ENCODE results near the gene RNF167.
"Not testable (repeated sequence)": the region's sequence is repeated elsewhere in the genome, so short reads cannot be mapped to it uniquely, and the experiment has no call there.

The RNF167 gene

GRCh38 chr17:4899341-4900230, 40.5 kb upstream of the RNF167 start, which contains the start of gene C17orf107:
TSS of gene C17orf107 (plus strand) at chr17:4899536. CDS start at chr17:4899763, 227 bp downstream.
- H3K4me3 Mint-ChIP-seq: peak within 1 kb of the TSS; percentile 87
- H3K4me1 Mint-ChIP-seq (ENCODE audit: low read depth): peaks cover 26% of the 10 kb centered on the region
- H3K27ac Mint-ChIP-seq: peak within 1 kb of the TSS; percentile 78
- peaks cover 6% of the 10 kb centered on the region for H3K27me3 Mint-ChIP-seq (ENCODE audit: low read depth)
- H3K36me3 Mint-ChIP-seq (ENCODE audit: low read depth): peaks cover 7% of the 10 kb centered on the region
- no peaks in the 10 kb centered on the region for H3K9me3 Mint-ChIP-seq

- H3K27ac Mint-ChIP-seq: peak overlapping the region; percentile 72
- peaks cover 26% of the 10 kb centered on the region for H3K4me1 Mint-ChIP-seq (ENCODE audit: low read depth)
- no peaks in the 10 kb centered on the region for H3K9me3 Mint-ChIP-seq
- peaks cover 6% of the 10 kb centered on the region for H3K36me3 Mint-ChIP-seq (ENCODE audit: low read depth)
- peaks cover 10% of the 10 kb centered on the region for H3K27me3 Mint-ChIP-seq (ENCODE audit: low read depth)
- peak overlapping the region; percentile 87 for H3K4me3 Mint-ChIP-seq
These were observed 39.6 kb upstream of the RNF167 start for GRCh38 chr17:4900231-4901107.

- H3K9me3 Mint-ChIP-seq: no peaks in the 10 kb centered on the region
- peaks cover 1% of the 10 kb centered on the region for H3K36me3 Mint-ChIP-seq (ENCODE audit: low read depth)
- H3K4me3 Mint-ChIP-seq: peak overlapping the region; percentile 59
- peaks cover 10% of the 10 kb centered on the region for H3K27me3 Mint-ChIP-seq (ENCODE audit: low read depth)
- peaks cover 26% of the 10 kb centered on the region for H3K4me1 Mint-ChIP-seq (ENCODE audit: low read depth)
- peak overlapping the region; percentile 72 for H3K27ac Mint-ChIP-seq
These were observed 38.9 kb upstream of the RNF167 start for GRCh38 chr17:4901108-4901647.

GRCh38 chr17:4901648-4902344, 38.3 kb upstream of the RNF167 start:
- Mint-ChIP-seq H3K9me3 (no peaks in the 10 kb centered on the region), H3K4me3 (no peak overlapping the region), H3K36me3 (ENCODE audit: low read depth) (peaks cover 1% of the 10 kb centered on the region), H3K27me3 (ENCODE audit: low read depth) (peaks cover 10% of the 10 kb centered on the region), H3K27ac (no peak overlapping the region), H3K4me1 (ENCODE audit: low read depth) (peaks cover 26% of the 10 kb centered on the region)

GRCh38 chr17:4902540-4902939, 37.5 kb upstream of the RNF167 start:
- H3K4me1 Mint-ChIP-seq (ENCODE audit: low read depth): peaks cover 26% of the 10 kb centered on the region
- no peaks in the 10 kb centered on the region for H3K36me3 Mint-ChIP-seq (ENCODE audit: low read depth)
- peak overlapping the region; percentile 28 for H3K4me3 Mint-ChIP-seq
- H3K27ac Mint-ChIP-seq: peak overlapping the region; percentile 43
- H3K27me3 Mint-ChIP-seq (ENCODE audit: low read depth): peaks cover 10% of the 10 kb centered on the region
- no peaks in the 10 kb centered on the region for H3K9me3 Mint-ChIP-seq

- H3K4me3 Mint-ChIP-seq: peak within 1 kb of the TSS; percentile 28
- H3K27me3 Mint-ChIP-seq (ENCODE audit: low read depth): peaks cover 10% of the 10 kb centered on the region
- no peaks in the 10 kb centered on the region for H3K36me3 Mint-ChIP-seq (ENCODE audit: low read depth)
- H3K27ac Mint-ChIP-seq: peak within 1 kb of the TSS; percentile 46
- peaks cover 26% of the 10 kb centered on the region for H3K4me1 Mint-ChIP-seq (ENCODE audit: low read depth)
- no peaks in the 10 kb centered on the region for H3K9me3 Mint-ChIP-seq
These were observed 36.8 kb upstream of the RNF167 start, which contains the start of gene CHRNE for GRCh38 chr17:4903051-4903818. TSS of gene CHRNE (minus strand) at chr17:4903098. CDS start at chr17:4903063, 35 bp downstream.

GRCh38 chr17:4906642-4907041, 33.4 kb upstream of the RNF167 start:
- not testable (repeated sequence) for H3K4me3 Mint-ChIP-seq; H3K36me3 Mint-ChIP-seq (ENCODE audit: low read depth); H3K27me3 Mint-ChIP-seq (ENCODE audit: low read depth); H3K27ac Mint-ChIP-seq; H3K9me3 Mint-ChIP-seq
- peaks cover 17% of the 10 kb centered on the region for H3K4me1 Mint-ChIP-seq (ENCODE audit: low read depth)

GRCh38 chr17:4908301-4908700, 31.8 kb upstream of the RNF167 start:
- Mint-ChIP-seq H3K36me3 (ENCODE audit: low read depth) (no peaks in the 10 kb centered on the region), H3K4me1 (ENCODE audit: low read depth) (peaks cover 6% of the 10 kb centered on the region), H3K27ac (no peak overlapping the region), H3K9me3 (no peaks in the 10 kb centered on the region), H3K27me3 (ENCODE audit: low read depth) (peaks cover 12% of the 10 kb centered on the region), H3K4me3 (no peak overlapping the region)

GRCh38 chr17:4908711-4909496, 31.2 kb upstream of the RNF167 start:
- Mint-ChIP-seq H3K27me3 (ENCODE audit: low read depth) (peaks cover 12% of the 10 kb centered on the region), H3K4me3 (no peak overlapping the region)

GRCh38 chr17:4913994-4914393, 26.1 kb upstream of the RNF167 start:
- peaks cover 2% of the 10 kb centered on the region for H3K4me1 Mint-ChIP-seq (ENCODE audit: low read depth)
- H3K4me3 Mint-ChIP-seq: no peak overlapping the region
- no peaks in the 10 kb centered on the region for H3K9me3 Mint-ChIP-seq
- no peaks in the 10 kb centered on the region for H3K36me3 Mint-ChIP-seq (ENCODE audit: low read depth)
- H3K27ac Mint-ChIP-seq: no peak overlapping the region
- peaks cover 8% of the 10 kb centered on the region for H3K27me3 Mint-ChIP-seq (ENCODE audit: low read depth)

More at GRCh38 chr17:4908711-4909496, 31.2 kb upstream of the RNF167 start:
- H3K4me1 Mint-ChIP-seq (ENCODE audit: low read depth): peaks cover 2% of the 10 kb centered on the region
- H3K27ac Mint-ChIP-seq: no peak overlapping the region
- H3K9me3 Mint-ChIP-seq: no peaks in the 10 kb centered on the region
- no peaks in the 10 kb centered on the region for H3K36me3 Mint-ChIP-seq (ENCODE audit: low read depth)

- not testable (repeated sequence) for H3K27ac Mint-ChIP-seq; H3K4me1 Mint-ChIP-seq (ENCODE audit: low read depth); H3K36me3 Mint-ChIP-seq (ENCODE audit: low read depth); H3K9me3 Mint-ChIP-seq; H3K27me3 Mint-ChIP-seq (ENCODE audit: low read depth); H3K4me3 Mint-ChIP-seq
These were observed 25.5 kb upstream of the RNF167 start for GRCh38 chr17:4914551-4914950.

GRCh38 chr17:4919511-4920047, 20.5 kb upstream of the RNF167 start:
- Mint-ChIP-seq H3K36me3 (ENCODE audit: low read depth) (peaks cover 4% of the 10 kb centered on the region), H3K9me3 (no peaks in the 10 kb centered on the region), H3K27me3 (ENCODE audit: low read depth) (no peaks in the 10 kb centered on the region), H3K4me3 (no peak overlapping the region), H3K27ac (no peak overlapping the region), H3K4me1 (ENCODE audit: low read depth) (no peaks in the 10 kb centered on the region)
